ENCODE data around the gene SLC22A12.

The SLC22A12 gene

DNA sequence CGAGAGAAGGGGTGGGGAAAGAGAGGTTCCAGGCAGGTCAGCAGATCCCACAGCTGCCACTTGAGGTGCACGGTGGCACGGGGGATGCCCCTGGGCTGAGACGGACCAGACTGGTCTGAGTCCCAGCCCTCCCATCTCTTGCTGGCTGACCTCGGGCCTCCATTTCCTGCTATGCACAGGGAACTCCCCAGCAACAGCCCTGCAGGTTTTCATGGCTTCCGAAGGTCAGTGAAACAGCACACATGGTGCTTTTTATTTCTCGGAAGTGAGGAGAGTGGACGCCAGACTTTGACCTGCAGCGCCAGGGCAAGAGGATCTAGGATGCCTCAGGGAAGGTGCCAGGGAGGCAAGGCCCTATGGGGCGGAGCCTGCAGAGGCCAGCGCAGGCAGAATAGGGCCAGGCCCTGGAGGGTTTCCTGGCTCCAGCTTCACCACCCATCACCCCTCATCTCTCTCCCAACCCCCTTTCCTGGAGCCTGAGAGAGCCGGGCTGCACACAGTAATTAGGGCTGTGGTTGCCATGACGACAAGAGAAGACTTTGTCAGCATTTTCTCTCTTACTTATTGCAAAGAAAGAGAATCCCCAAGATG lies 29.5 kb downstream of the SLC22A12 start:
- in situ Hi-C loops (cut with MboI; ENCODE audit: low sequenced_read_pairs) = no loop called here

DNA sequence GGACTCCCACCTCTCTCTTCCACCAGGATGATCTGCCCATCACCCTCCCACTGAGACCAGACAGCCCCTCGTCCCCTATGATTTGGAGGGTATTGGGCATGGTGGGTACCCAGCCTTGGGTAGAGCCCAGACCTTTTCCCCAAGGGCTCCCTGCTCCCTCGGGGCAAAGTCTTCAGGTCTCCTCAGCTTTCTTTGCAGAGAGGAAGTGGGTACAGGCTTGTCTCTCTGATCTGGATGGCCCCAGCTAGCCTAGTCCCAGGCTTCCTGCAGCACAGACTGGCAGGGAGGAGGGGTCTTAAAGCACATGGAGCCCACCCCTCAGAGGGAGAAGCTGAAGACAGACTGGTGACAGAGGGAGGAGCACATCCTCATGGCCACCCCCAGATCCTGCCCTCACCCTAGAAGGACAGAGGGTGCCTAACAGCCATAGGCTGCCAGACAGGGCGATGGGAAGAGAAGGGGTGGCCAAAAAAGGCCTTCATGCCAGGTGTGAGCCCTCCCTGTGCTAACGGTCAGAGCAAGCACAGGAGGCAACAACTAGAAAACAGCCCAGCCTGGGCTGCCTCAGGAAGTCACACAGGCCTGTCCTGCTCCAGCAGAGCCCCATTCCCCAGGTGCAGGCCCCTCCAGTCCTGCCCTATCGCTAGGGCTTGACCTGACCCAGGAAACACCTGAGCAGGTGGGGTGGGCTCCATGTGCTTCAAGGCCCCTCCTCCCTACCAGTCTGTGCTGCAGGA lies 30.4 kb downstream of the SLC22A12 start:
- in situ Hi-C loops (cut with MboI; ENCODE audit: low sequenced_read_pairs) = no loop called here

- in situ Hi-C loops (cut with MboI; ENCODE audit: low sequenced_read_pairs) = no loop called here
Measured at GRCh38 chr11:64622681-64623080, 31.7 kb downstream of the SLC22A12 start.

GRCh38 chr11:64624883-64625481 lies 34.0 kb downstream of the SLC22A12 start:
- in situ Hi-C loops (cut with MboI; ENCODE audit: low sequenced_read_pairs) = no loop called here

GRCh38 chr11:64626637-64627036 lies 35.6 kb downstream of the SLC22A12 start:
- in situ Hi-C loops (cut with MboI; ENCODE audit: low sequenced_read_pairs) = no loop called here

GRCh38 chr11:64627371-64627770 lies 36.4 kb downstream of the SLC22A12 start:
- in situ Hi-C loops (cut with MboI; ENCODE audit: low sequenced_read_pairs) = no loop called here

- in situ Hi-C loops (cut with MboI; ENCODE audit: low sequenced_read_pairs) = no loop called here
Measured at GRCh38 chr11:64628596-64628995, 37.6 kb downstream of the SLC22A12 start.

GRCh38 chr11:64629103-64629502 lies 38.1 kb downstream of the SLC22A12 start:
- in situ Hi-C loops (cut with MboI; ENCODE audit: low sequenced_read_pairs) = no loop called here

DNA sequence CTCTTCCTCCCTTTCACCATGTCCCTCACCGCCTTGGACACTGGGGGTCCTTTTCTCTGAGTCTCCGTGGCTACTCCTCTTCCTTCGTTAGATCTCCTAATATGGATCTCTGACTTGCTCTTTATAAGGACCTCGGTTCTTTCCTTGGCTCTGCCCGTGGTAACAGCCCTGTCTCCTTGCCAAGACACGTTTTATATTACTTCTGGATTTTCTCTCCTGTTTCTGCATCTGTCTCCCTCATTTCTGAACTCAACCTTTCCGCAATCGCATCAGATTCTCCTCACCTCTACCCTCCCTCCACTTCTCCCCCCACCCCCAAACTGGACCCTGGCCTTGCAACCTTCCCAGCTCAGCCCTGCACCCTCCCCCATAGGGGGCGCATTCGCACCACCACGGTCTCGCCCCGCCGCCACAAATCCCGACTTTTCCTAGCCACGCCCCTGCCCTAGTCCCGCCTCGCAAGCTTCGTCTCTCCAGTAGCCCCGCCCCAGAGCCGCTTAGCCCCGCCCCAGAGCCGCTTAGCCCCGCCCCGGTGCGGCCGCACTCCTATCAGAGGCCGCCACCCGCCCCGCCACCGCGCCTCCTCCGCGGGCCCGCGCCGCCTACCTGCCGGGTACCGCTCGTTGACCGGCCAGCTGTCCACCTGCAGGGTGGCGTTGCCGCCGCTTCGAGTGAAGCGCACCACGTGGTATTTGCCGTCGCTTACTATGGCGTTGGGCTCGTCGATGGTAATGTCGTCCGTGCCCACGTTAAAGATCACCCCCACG lies 39.0 kb downstream of the SLC22A12 start:
- in situ Hi-C loops (cut with MboI; ENCODE audit: low sequenced_read_pairs) = no loop called here

DNA sequence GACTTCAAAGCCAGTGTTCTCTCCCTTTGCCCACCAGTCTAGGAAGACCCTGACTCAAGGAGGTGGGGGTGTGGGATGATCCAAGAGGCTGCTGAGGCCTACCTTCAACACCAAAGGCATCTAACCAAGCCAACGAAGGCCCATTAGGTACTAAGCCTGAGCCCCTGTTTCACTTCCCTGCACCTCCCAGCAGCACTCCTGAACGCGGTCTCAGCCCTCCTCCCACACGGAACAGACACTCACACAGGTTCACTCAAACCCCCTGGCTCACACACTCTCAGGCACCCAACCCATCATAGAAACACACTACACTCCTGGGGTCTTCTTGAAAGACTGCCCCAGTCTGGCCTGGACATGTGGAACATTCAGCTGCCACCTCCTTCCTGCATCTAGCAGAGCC lies 40.7 kb downstream of the SLC22A12 start:
- in situ Hi-C loops (cut with MboI; ENCODE audit: low sequenced_read_pairs) = no loop called here

DNA sequence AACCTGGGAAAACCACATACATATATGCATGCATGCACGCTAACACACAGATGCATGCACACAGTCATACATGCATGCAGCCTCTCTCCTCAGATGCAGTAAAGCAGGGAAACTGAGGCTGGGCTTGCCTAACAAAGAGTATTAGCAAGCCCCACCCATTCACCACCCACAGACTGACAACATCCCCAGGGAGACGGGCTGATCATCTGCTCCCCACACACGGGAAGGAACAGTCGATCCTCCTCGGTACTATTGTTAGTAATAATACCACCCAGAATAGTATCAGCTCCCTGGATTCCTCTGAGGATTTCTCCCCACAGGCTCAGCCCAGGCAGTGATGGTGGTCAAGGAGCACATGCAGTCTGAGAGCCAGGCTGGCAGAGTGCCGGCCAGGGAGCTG lies 41.2 kb downstream of the SLC22A12 start:
- in situ Hi-C loops (cut with MboI; ENCODE audit: low sequenced_read_pairs) = no loop called here

DNA sequence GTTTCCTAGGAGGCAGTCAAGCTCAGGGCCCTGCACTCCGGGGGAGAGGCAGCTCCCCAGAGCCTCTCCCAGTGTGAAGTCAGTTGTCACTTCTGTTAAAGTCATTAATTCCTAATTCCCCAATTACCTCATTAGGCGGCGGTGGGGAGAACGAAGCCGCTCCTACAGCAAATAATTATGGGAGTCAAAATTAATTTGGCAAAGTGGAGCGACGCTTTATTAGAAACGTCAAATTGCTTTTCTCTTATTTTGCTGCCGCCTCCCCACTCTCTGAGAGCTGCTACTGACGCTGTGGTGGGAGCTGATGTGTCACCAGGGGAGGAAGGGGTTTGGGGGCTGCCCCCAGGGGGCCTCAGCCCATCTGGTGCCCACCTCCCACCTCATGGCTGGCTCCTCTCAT lies 41.6 kb downstream of the SLC22A12 start:
- in situ Hi-C loops (cut with MboI; ENCODE audit: low sequenced_read_pairs) = no loop called here

GRCh38 chr11:64633555-64634159 lies 42.6 kb downstream of the SLC22A12 start:
- in situ Hi-C loops (cut with MboI; ENCODE audit: low sequenced_read_pairs) = no loop called here

DNA sequence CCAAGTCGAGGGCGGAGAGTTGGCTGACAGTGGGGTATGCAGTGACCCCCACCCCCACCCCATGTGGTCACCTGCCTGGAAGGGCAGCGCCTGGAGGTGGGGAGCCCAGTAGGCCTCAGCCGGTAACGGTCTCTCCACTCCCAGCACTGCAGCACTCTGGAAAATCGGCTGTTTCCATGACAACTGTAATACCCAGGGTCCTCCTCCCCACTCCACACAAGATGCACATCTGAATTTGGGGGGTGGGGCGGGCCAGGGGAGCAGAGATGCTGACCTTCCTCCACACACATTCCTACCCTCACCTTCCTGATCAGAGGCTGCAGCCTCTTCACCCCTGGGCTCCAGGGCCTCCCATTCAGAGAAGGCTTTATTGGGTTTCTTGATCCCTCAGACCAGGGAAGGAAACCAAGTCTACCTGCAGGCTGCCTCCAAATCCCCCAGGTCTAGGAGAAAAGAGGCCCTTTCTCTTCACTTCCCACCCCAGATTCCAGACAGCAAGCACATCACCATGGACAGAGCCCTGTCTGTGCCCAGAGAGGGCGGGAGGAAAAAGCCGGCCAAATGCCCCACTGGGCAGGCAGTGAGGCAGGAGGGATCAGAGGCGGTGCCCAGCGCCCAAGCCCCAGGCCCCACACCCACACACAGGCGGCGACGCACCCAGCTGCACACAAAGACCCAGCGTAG lies 46.5 kb downstream of the SLC22A12 start:
- in situ Hi-C loops (cut with MboI; ENCODE audit: low sequenced_read_pairs) = no loop called here

- in situ Hi-C loops (cut with MboI; ENCODE audit: low sequenced_read_pairs) = no loop called here
Measured at GRCh38 chr11:64638018-64638665, 47.1 kb downstream of the SLC22A12 start.

GRCh38 chr11:64638829-64639228 lies 47.8 kb downstream of the SLC22A12 start:
- in situ Hi-C loops (cut with MboI; ENCODE audit: low sequenced_read_pairs) = no loop called here

GRCh38 chr11:64639885-64640284 lies 48.9 kb downstream of the SLC22A12 start:
- in situ Hi-C loops (cut with MboI; ENCODE audit: low sequenced_read_pairs) = no loop called here

DNA sequence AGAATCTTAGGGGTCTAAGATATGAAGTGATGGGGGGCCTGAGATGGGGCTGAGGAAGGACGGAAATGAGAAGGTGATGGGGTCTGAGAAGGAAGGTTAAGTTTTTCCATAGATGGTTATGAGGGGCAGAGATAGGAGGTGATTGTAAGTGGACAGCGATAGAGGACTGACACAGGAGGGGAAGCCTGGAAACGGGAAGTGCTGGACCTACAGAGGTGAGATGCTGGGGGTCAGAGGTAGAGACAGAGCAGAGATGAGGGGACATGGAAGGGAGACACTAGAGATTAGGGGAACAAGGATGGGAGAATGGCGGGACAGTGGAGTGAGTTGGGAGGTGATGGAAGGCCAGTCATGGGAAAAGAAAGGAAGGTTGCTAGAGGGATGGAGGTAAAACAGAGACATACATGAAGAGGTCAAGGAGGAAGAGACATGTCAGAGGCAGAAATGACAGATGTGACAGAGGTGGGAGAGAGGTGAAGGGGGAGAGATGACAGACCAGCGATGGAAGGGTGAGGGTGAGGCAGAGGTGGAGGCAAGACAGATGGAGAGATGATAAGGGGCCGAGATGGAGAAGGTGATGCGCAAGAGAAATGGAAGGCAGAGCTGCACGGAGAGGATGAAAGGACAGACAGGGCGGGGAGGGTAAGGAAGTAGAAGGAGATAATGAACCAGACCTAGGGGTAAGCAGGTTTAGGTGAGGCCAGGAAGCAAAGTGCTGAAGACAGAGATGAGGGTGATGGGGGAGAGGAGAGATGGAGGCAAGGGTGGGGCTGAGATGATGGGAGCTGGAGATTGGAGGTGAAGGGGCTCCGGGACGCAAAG lies 50.8 kb downstream of the SLC22A12 start:
- in situ Hi-C loops (cut with MboI; ENCODE audit: low sequenced_read_pairs) = no loop called here

- in situ Hi-C loops (cut with MboI; ENCODE audit: low sequenced_read_pairs) = no loop called here
Measured at GRCh38 chr11:64642418-64642735, 51.4 kb downstream of the SLC22A12 start.

Data from HL-60/S4 treated with retinoic acid at 250 ng/mL for 4 days and 3 days (cell line).